PC-9 (cell line): Measurements from ENCODE around the gene CA5A. TPM values are rescaled to one million over a fixed set of nuclear protein-coding genes. Genes with fewer than 3 reads are reported as not detected.

ENCODE experiments used
- BruUV-seq: library from RNA; stranded (reverse); fragments of 400-500 nt; replicated peaks from 2 replicates; lab custom pipeline; 2021; lab: Mats Ljungman, UMichigan
- CTCF ChIA-PET: fragments of 300-600 bp; sonication (Branson Sonifier 250); formaldehyde crosslinking; loops from one replicate; lab custom pipeline; 2022; ENCODE audit warnings: antibody characterized with exemption; lab: Charles Lee
- POLR2A ChIA-PET: fragments of 300-600 bp; sonication (Branson Sonifier 250); formaldehyde crosslinking; loops from one replicate; lab custom pipeline; 2022; ENCODE audit warnings: antibody characterized with exemption; ENCODE audit not compliant: unreplicated experiment; lab: Charles Lee
- DNase-seq, 2 experiments: peaks; one replicate each; pipeline versions ENCODE4 v3.0.0 to v3.0.0-alpha.2; 2015 to 2022; ENCODE audit warnings: mixed read lengths in 1 of 2
- H2AFZ ChIP-seq: fragments of 200-600 bp; sonication (generic); 2 replicates; pipeline ENCODE4 v1.8.1; 2017; ENCODE audit warnings: antibody characterized with exemption
- H3F3A ChIP-seq: fragments of 200-600 bp; sonication (generic); 2 replicates; pipeline ENCODE4 v1.8.1; 2017; ENCODE audit warnings: antibody characterized with exemption, mild to moderate bottlenecking, low read depth; ENCODE audit not compliant: insufficient read depth
- H3K27ac ChIP-seq: fragments of 200-600 bp; sonication (generic); 2 replicates; pipeline ENCODE4 v1.6.1; 2016; ENCODE audit warnings: mixed run types
- H3K27me3 ChIP-seq: fragments of 200-600 bp; sonication (generic); 2 replicates; pipeline ENCODE4 v1.6.1; 2016; ENCODE audit warnings: low read depth, mixed run types; ENCODE audit not compliant: insufficient read depth
- H3K36me3 ChIP-seq: fragments of 200-600 bp; sonication (generic); 2 replicates; pipeline ENCODE4 v1.6.1; 2016; ENCODE audit warnings: low read depth, mixed run types
- H3K4me1 ChIP-seq: fragments of 200-600 bp; sonication (generic); replicated peaks from 2 replicates; pipeline ENCODE4 v1.6.1; 2016; ENCODE audit warnings: mixed run types; ENCODE audit not compliant: insufficient read depth
- H3K4me2 ChIP-seq: fragments of 200-600 bp; sonication (generic); 2 replicates; pipeline ENCODE4 v1.6.1; 2017; ENCODE audit warnings: mixed run types
- H3K4me3 ChIP-seq: fragments of 200-600 bp; sonication (generic); 2 replicates; pipeline ENCODE4 v1.6.1; 2016; ENCODE audit warnings: mixed run types
- H3K79me2 ChIP-seq: fragments of 200-600 bp; sonication (generic); 2 replicates; pipeline ENCODE4 v1.6.1; 2017; ENCODE audit warnings: low read depth, mixed run types
- H3K9me2 ChIP-seq: fragments of 200-600 bp; sonication (generic); 2 replicates; pipeline ENCODE4 v1.8.1; 2017; ENCODE audit warnings: mild to moderate bottlenecking; ENCODE audit not compliant: insufficient read depth
- H3K9me3 ChIP-seq: fragments of 200-600 bp; sonication (generic); 2 replicates; pipeline ENCODE4 v1.8.1; 2016; ENCODE audit warnings: low read depth; ENCODE audit not compliant: insufficient read depth
- H4K20me1 ChIP-seq: fragments of 200-600 bp; sonication (generic); 2 replicates; pipeline ENCODE4 v1.8.1; 2017; ENCODE audit not compliant: insufficient read depth
- CTCF ChIP-seq: fragments of 200-600 bp; sonication (generic); conservative IDR thresholded peaks from 2 replicates; pipeline ENCODE4 v1.6.1; 2017; ENCODE audit warnings: mixed run types, antibody characterized with exemption, mild to moderate bottlenecking, moderate library complexity
- EZH2 ChIP-seq: fragments of 200-600 bp; sonication (generic); IDR thresholded peaks from 2 replicates; pipeline ENCODE4 v1.8.0; 2017; ENCODE audit warnings: antibody characterized with exemption, low read depth
- intact Hi-C: fragments of 100-400 bp; cut with micrococcal nuclease; formaldehyde crosslinking; loops from one replicate; pipeline ENCODE4 v1.10.0; 2022; ENCODE audit not compliant: unreplicated experiment
- total RNA-seq: library from RNA; stranded (reverse); gene quantifications from 2 replicates; pipeline ENCODE4 v1.2.3, GENCODE V29; 2021

The CA5A gene
- total RNA-seq, 1 experiment from 2014 or later = 0.26 TPM

DNA sequence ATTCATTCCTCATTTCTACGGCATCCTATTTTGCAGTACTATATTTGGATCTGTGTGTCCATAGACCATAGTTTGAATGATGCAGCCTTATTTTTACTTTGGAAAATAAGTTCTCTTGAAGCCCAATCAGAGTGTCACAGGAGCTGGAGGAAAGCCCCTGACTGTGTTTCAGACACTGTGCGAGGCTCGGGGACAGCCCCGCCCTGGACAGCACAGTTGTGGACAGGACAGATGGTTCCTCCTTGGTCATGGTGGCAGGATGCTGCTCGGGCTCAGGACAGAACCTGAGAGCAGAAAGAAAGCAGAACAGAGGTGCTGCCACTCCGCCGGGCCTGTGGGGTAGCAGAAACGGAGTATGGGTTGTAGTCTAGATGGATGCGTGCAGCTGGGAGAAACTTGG is 37.8 kb upstream of the CA5A start:
- TF ChIP-seq CTCF = no peak
- TF ChIP-seq EZH2 = no peak
- H3K4me3 ChIP-seq = no peak overlapping the region
- no peaks in the 10 kb centered on the region for H3K9me2 ChIP-seq
- H4K20me1 ChIP-seq = no peaks in the 10 kb centered on the region
- H3K27ac ChIP-seq = no peak overlapping the region
- H3K79me2 ChIP-seq = peaks cover 28% of the 10 kb centered on the region; the same call in 1 of the 2 replicates
- H3K27me3 ChIP-seq = no peaks in the 10 kb centered on the region
- DNase-seq = no peak
- ChIA-PET CTCF (no interaction called here), POLR2A (no interaction called here)
- no peaks in the 10 kb centered on the region for H3K4me1 ChIP-seq
- no peak overlapping the region for H3K4me2 ChIP-seq
- H3K36me3 ChIP-seq = 0 out of 2 replicates have a peak, but pooled peaks cover 7% of the 10 kb centered on the region
- H2AFZ ChIP-seq = no peak overlapping the region
- intact Hi-C loops = no loop called here
- no TSS peak for BruUV-seq
- H3F3A ChIP-seq = no peaks in the 10 kb centered on the region; the same call in 1 of the 2 replicates
- peaks cover 4% of the 10 kb centered on the region; the same call in 1 of the 2 replicates for H3K9me3 ChIP-seq

DNA sequence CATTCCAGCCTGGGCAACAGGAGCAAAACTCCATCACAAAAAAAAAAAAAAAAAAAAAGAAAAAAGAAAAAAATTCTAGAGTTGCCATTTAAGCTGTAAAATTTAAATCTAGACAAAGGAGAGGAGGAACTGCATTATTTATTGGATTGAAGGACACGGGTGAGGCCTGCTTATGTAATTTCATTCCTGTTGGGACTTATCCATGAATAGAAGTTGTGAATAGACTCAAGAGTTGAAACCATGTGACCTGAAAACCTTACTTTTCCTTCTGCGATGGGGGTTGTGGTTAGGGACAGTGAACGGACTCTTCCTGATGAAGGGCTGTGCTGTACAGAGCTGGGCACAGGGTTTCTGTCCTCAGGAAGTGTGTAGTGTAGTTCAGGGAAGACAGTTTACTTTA is 37.4 kb upstream of the CA5A start:
- Histone ChIP-seq H3K4me2 (no peak overlapping the region), H3K9me2 (no peaks in the 10 kb centered on the region), H3K27me3 (no peaks in the 10 kb centered on the region), H3F3A (no peaks in the 10 kb centered on the region; the same call in 1 of the 2 replicates), H3K9me3 (peaks cover 4% of the 10 kb centered on the region; the same call in 1 of the 2 replicates), H3K79me2 (peaks cover 31% of the 10 kb centered on the region; the same call in 1 of the 2 replicates), H3K36me3 (0 out of 2 replicates have a peak, but pooled peaks cover 7% of the 10 kb centered on the region), H3K4me3 (no peak overlapping the region), H2AFZ (no peak overlapping the region), H3K4me1 (no peaks in the 10 kb centered on the region), H4K20me1 (no peaks in the 10 kb centered on the region), H3K27ac (no peak overlapping the region)
- no peak for DNase-seq
- intact Hi-C loops = no loop called here
- CTCF ChIA-PET = interaction anchor here (0.5 kb wide), 1 partner anchor 550 kb away, joined by 6 read pairs; no protein-coding TSS in a partner anchor
- BruUV-seq = no TSS peak
- TF ChIP-seq EZH2 (no peak), CTCF (no peak)
- POLR2A ChIA-PET = interaction anchor here (0.6 kb wide), 1 partner anchor 12 kb away, joined by 4 read pairs; no protein-coding TSS in a partner anchor

DNA sequence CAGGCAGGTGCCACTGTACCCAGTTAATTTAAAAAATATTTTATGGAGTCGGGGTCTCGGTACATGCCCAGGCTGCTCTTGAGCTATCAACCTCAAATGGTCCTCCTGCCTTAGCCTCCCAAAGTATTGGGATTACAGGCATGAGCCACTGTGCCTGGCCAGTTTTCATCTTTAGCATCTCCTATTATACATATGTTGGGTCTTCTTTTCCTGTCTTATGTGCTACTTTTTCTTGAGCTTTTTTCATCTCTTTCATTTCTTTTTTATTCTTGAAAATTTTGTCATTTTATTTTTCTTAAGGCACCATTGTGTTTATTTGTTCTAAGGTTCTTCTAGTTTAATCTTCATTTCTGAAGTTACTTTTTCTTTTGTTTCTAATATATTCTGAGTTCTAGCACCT is 35.6 kb upstream of the CA5A start:
- intact Hi-C loops = no loop called here
- Histone ChIP-seq H4K20me1 (no peaks in the 10 kb centered on the region), H3K4me1 (no peaks in the 10 kb centered on the region), H3K27ac (no peak overlapping the region), H3K36me3 (0 out of 2 replicates have a peak, but pooled peaks cover 7% of the 10 kb centered on the region), H3K9me2 (no peaks in the 10 kb centered on the region), H3F3A (no peaks in the 10 kb centered on the region; the same call in 1 of the 2 replicates), H3K9me3 (peaks cover 4% of the 10 kb centered on the region; the same call in 1 of the 2 replicates), H2AFZ (no peak overlapping the region), H3K79me2 (peaks cover 41% of the 10 kb centered on the region; the same call in 1 of the 2 replicates), H3K4me3 (no peak overlapping the region), H3K27me3 (no peaks in the 10 kb centered on the region), H3K4me2 (no peak overlapping the region)
- ChIA-PET POLR2A (no interaction called here), CTCF (interaction anchor here (0.7 kb wide), 1 partner anchor 16 kb away, joined by 5 read pairs; no protein-coding TSS in a partner anchor)
- BruUV-seq = no TSS peak
- no peak for DNase-seq
- TF ChIP-seq EZH2 = no peak
- TF ChIP-seq CTCF = no peak
